HCT116 (cell line): ENCODE data around the gene LRRFIP1. TPM values are rescaled to one million over a fixed set of nuclear protein-coding genes. Genes with fewer than 3 reads are reported as not detected.

Experiments used
- ATAC-seq: fragments of 200-7000 bp; cut with Tn5 transposase; 2 replicates; pipeline ENCODE4 v1.9.1; 2020; ENCODE audit warnings: mild to moderate bottlenecking, moderate library complexity
- BruUV-seq: library from RNA; stranded (reverse); fragments of 400-500 nt; replicated peaks from 2 replicates; lab custom pipeline; 2021; lab: Mats Ljungman, UMichigan
- CTCF ChIA-PET: fragments of 300-600 bp; sonication (Branson Sonifier 250); formaldehyde crosslinking; loops from one replicate; lab custom pipeline; 2021; ENCODE audit warnings: antibody characterized with exemption; lab: Charles Lee
- POLR2A ChIA-PET: fragments of 300-600, 350-600 bp; sonication (Branson Sonifier 250); formaldehyde crosslinking; loops from one replicate; lab custom pipeline; 2021; ENCODE audit warnings: antibody characterized with exemption; lab: Charles Lee
- RAD21 ChIA-PET, 2 experiments: fragments of 300-600 bp; sonication (Branson Sonifier 250); formaldehyde crosslinking; loops; one replicate each; lab custom pipeline; 2023; ENCODE audit warnings: low total read pairs in 2 of 2; ENCODE audit not compliant: uncharacterized antibody in 2 of 2, unreplicated experiment in 2 of 2, low non-redundant PET in 1 of 2; lab: Charles Lee
- DNase-seq: peaks from one replicate; pipeline ENCODE4 v3.0.0-alpha.2; 2010; ENCODE audit warnings: low read depth, low spot score
- H2AFZ ChIP-seq: fragments of 200-600 bp; shearing (Covaris generic), sonication (generic); 2 replicates; pipeline ENCODE4 v1.6.1; 2017; ENCODE audit warnings: low read depth, mixed run types, mixed read lengths, antibody characterized with exemption, low read length; ENCODE audit not compliant: poor library complexity, severe bottlenecking
- H3K27ac ChIP-seq: 2 replicates; pipeline ENCODE4 v1.5.1; 2012; ENCODE audit warnings: low read depth, low read length
- H3K27me3 ChIP-seq: fragments of 200-600 bp; sonication (generic); 2 replicates; pipeline ENCODE4 v1.6.1; 2016; ENCODE audit warnings: mixed run types, low read length, mixed read lengths; ENCODE audit not compliant: insufficient read depth
- H3K36me3 ChIP-seq, 2 experiments: fragments of 200-500 bp in 1 of 2; fragments of 200-600 bp in 1 of 2; sonication (Bioruptor generic) in 1 of 2; sonication (generic) in 1 of 2; 2 replicates each; pipeline versions ENCODE4 v1.5.1 to v1.6.1; 2014 to 2016; ENCODE audit warnings: low read length in 2 of 2, inconsistent platforms in 1 of 2, mixed read lengths in 1 of 2, mixed run types in 1 of 2; ENCODE audit not compliant: insufficient read depth in 2 of 2, control insufficient read depth in 1 of 2
- H3K4me1 ChIP-seq, 2 experiments: fragments of 200-600 bp in 1 of 2; sonication (generic) in 1 of 2; 2 replicates each; pipeline versions ENCODE4 v1.5.1 to v1.6.1; 2012 to 2017; ENCODE audit warnings: low read length in 2 of 2, inconsistent platforms in 1 of 2, mild to moderate bottlenecking in 1 of 2, mixed read lengths in 1 of 2, mixed run types in 1 of 2, moderate library complexity in 1 of 2; ENCODE audit not compliant: insufficient read depth in 2 of 2, control insufficient read depth in 1 of 2
- H3K4me2 ChIP-seq: fragments of 200-600 bp; sonication (generic); 2 replicates; pipeline ENCODE4 v1.6.1; 2017; ENCODE audit warnings: mixed run types, low read length, mixed read lengths
- H3K4me3 ChIP-seq, 2 experiments: fragments of 200-600 bp in 1 of 2; sonication (generic) in 1 of 2; replicated peaks in 1 of 2; 2 replicates each; pipeline ENCODE4 v1.5.1; 2011 to 2016; ENCODE audit warnings: low read length in 2 of 2, control low read depth in 1 of 2, low read depth in 1 of 2, mild to moderate bottlenecking in 1 of 2, mixed read lengths in 1 of 2, mixed run types in 1 of 2
- H3K79me2 ChIP-seq: fragments of 200-600 bp; sonication (generic); 2 replicates; pipeline ENCODE4 v1.6.1; 2017; ENCODE audit warnings: mild to moderate bottlenecking, mixed run types, low read length, moderate library complexity, mixed read lengths; ENCODE audit not compliant: insufficient read depth
- H3K9ac ChIP-seq: fragments of 200-600 bp; sonication (generic); 2 replicates; pipeline ENCODE4 v1.6.1; 2016; ENCODE audit warnings: low read length, mixed read lengths
- H3K9me2 ChIP-seq: fragments of 200-600 bp; sonication (generic), shearing (Covaris generic); 2 replicates; pipeline ENCODE4 v1.6.1; 2017; ENCODE audit warnings: mixed run types, mild to moderate bottlenecking, moderate library complexity; ENCODE audit not compliant: insufficient read depth
- H3K9me3 ChIP-seq, 2 experiments: fragments of 200-500 bp in 1 of 2; fragments of 200-600 bp in 1 of 2; sonication (Bioruptor generic) in 1 of 2; sonication (generic) in 1 of 2; 2 replicates each; pipeline ENCODE4 v1.6.1; 2014 to 2017; ENCODE audit warnings: low read length in 2 of 2, mixed read lengths in 2 of 2, inconsistent platforms in 1 of 2, low read depth in 1 of 2, mild to moderate bottlenecking in 1 of 2, mixed run types in 1 of 2, moderate library complexity in 1 of 2; ENCODE audit not compliant: control insufficient read depth in 1 of 2, insufficient read depth in 1 of 2
- H4K20me1 ChIP-seq: fragments of 200-600 bp; sonication (generic), shearing (Covaris generic); 2 replicates; pipeline ENCODE4 v1.6.1; 2017; ENCODE audit warnings: mixed run types, mild to moderate bottlenecking, moderate library complexity; ENCODE audit not compliant: insufficient read depth
- ATF3 ChIP-seq: IDR thresholded peaks from 2 replicates; pipeline ENCODE4 v1.6.1; 2012
- CEBPB ChIP-seq: IDR thresholded peaks from 2 replicates; pipeline ENCODE4 v1.6.1; 2012; ENCODE audit warnings: low read depth
- EZH2phosphoT487 ChIP-seq: fragments of 200-600 bp; IDR thresholded peaks from 2 replicates; pipeline ENCODE4 v1.6.1; 2018; ENCODE audit warnings: antibody characterized with exemption, borderline replicate concordance
- REST ChIP-seq: IDR thresholded peaks from 2 replicates; pipeline ENCODE4 v1.6.1; 2012; ENCODE audit warnings: low read depth
- intact Hi-C: fragments of 100-400 bp; cut with micrococcal nuclease; formaldehyde crosslinking; loops from 2 replicates; pipeline ENCODE4 v1.10.0; 2022
- total RNA-seq: library from RNA; stranded (reverse); gene quantifications from one replicate; pipeline ENCODE4 v1.2.1, GENCODE V29; 2021; ENCODE audit not compliant: unreplicated experiment

The LRRFIP1 gene
- total RNA-seq, 1 experiment from 2014 or later = 76.9 TPM

- Histone ChIP-seq H3K9ac (no peak overlapping the region), H3K9me3 (no peaks in the 10 kb centered on the region), H2AFZ (no peak overlapping the region), H4K20me1 (no peaks in the 10 kb centered on the region), H3K36me3 (no peaks in the 10 kb centered on the region), H3K27ac (no peak overlapping the region), H3K4me2 (no peak overlapping the region), H3K27me3 (no peaks in the 10 kb centered on the region)
- ChIA-PET RAD21 (no interaction called here), POLR2A (no interaction called here)
- ATAC-seq = no peak
- no peak for DNase-seq
- BruUV-seq = no TSS peak
- TF ChIP-seq REST = no peak
- TF ChIP-seq EZH2phosphoT487 = no peak
- TF ChIP-seq ATF3 = no peak
- TF ChIP-seq CEBPB = no peak
- TF ChIP-seq, all 23 proteins: peak for 0
- Histone ChIP-seq H3K9me2 (no peaks in the 10 kb centered on the region), H3K79me2 (peaks cover 98% of the 10 kb centered on the region), H3K4me3 (no peak overlapping the region), H3K4me1 (peaks cover 15 to 55% of the 10 kb centered on the region in 2 experiments)
- intact Hi-C loops = no loop called here
- CTCF ChIA-PET = no interaction called here
These were observed 73.9 kb downstream of the LRRFIP1 start for GRCh38 chr2:237701033-237701858.
